Adrenal gland (tissue), 5 donors: ENCODE data around the gene DGKH.

Experiments
- POLR2A ChIP-seq, 2 donors: fragments of 450-650 bp; IDR thresholded peaks; one replicate each; pipeline ENCODE4 v1.6.1; 2017; ENCODE audit warnings: antibody characterized with exemption in 2 of 2, mild to moderate bottlenecking in 2 of 2, moderate library complexity in 1 of 2
- TF ChIP-seq, protein P1 (sequence below), 6 experiments: fragments of 450-650 bp in 4 of 6; fragments of 200-600 bp in 2 of 6; sonication (generic) in 1 of 6; IDR thresholded peaks; 1 replicate in 5 of 6; 2 replicates in 1 of 6; pipeline versions ENCODE4 v1.5.1 to v1.8.0; 2016 to 2021; ENCODE audit warnings: antibody characterized with exemption in 6 of 6, mild to moderate bottlenecking in 2 of 6, moderate library complexity in 1 of 6
- donor health status: DM: no; HTN: no; CAD: no.

DNA sequence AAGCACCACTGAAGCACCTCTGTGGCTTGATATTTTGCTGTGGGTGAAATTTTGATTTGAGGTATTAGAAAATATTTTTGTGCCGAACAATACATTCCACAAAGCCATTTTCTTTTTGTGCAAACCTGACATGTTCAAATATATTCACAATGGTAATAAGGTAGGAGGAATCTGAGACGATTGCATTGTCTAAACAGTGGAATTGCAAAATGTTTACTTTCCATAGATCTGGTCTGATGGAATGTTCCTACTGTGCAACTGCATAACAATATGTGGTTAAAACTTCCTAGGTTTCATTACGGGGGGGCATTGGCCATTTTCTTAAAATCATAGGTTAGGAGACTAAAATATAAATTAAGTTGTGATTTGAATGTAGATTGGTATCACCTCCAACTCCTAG is 180.8 kb downstream of the DGKH start:
- no peak for TF ChIP-seq POLR2A (IDR thresholded peaks at IDR 0.05)
- TF ChIP-seq, protein P1, sequence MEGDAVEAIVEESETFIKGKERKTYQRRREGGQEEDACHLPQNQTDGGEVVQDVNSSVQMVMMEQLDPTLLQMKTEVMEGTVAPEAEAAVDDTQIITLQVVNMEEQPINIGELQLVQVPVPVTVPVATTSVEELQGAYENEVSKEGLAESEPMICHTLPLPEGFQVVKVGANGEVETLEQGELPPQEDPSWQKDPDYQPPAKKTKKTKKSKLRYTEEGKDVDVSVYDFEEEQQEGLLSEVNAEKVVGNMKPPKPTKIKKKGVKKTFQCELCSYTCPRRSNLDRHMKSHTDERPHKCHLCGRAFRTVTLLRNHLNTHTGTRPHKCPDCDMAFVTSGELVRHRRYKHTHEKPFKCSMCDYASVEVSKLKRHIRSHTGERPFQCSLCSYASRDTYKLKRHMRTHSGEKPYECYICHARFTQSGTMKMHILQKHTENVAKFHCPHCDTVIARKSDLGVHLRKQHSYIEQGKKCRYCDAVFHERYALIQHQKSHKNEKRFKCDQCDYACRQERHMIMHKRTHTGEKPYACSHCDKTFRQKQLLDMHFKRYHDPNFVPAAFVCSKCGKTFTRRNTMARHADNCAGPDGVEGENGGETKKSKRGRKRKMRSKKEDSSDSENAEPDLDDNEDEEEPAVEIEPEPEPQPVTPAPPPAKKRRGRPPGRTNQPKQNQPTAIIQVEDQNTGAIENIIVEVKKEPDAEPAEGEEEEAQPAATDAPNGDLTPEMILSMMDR (IDR thresholded peaks at IDR 0.05) = no peak
